HG03521 (cell line): ENCODE measurements around the gene SPTBN1.
"Not testable (repeated sequence)": the region's sequence is repeated elsewhere in the genome, so short reads cannot be mapped to it uniquely, and the experiment has no call there.

ENCODE experiments used
- ATAC-seq: cut with Tn5 transposase; IDR thresholded peaks from one replicate; pipeline ENCODE4 v1.9.1; 2021; ENCODE audit warnings: mild to moderate bottlenecking, moderate library complexity; ENCODE audit not compliant: unreplicated experiment

The SPTBN1 gene

GRCh38 chr2:54468673-54469072 lies 12.5 kb downstream of the SPTBN1 start:
- no peak for ATAC-seq

- no peak for ATAC-seq
Observed at GRCh38 chr2:54469484-54470053, 13.4 kb downstream of the SPTBN1 start.

DNA sequence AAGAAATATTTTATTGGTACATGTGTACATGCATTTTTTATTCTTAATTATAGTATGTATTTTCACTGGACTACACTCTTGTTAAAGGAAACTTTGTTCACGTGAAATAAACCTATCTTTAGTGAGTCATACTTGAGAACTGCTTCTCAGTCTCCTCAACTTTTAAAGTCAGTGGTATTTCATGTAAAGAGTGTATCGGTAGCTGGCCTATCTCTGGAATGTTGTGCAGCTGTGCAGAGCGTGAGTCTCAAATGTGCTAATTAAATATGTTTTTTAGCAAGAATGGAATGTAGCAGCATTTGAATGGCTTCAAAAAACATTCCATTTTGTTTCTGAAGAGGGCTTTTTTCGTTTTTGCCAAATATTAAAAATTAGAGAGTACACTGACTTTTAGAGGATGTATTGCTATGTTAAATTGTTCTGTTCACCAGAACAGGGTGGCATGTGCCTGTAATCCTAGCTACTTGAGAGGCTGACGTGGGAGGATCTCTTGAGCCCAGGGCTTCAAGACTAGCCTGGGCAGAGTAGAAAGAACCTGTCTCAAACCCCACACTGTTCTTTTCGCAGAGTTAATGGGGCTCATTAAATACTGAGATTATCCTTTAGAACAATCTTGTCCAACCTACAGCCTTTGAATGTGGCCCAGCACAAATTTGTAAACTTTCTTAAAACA lies 14.3 kb downstream of the SPTBN1 start:
- ATAC-seq, result peak; percentile 8

DNA sequence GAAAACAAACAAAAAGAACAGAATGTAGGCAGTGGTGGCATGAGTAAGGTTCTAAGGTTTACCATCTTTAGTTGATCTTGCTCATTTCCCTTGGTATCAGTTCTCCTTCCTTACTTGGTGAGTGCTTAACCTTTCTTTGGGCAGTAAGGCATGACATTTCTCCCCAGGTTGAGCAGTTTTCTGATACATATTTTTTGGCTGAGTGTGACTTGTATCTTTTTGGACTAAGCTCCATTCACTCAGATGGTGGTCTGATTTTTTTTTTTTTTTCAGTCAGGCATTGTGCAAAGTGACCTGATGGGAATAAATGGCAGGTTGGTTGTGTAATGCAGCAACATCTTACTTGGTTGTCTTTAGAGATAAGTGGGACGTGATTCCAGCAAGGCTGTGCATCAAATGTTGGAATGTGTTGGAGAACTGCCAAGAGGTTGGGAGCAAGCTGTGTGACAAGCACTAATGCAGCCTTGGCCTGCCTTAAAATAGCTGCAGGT lies 15.1 kb downstream of the SPTBN1 start:
- peak; percentile 90 for ATAC-seq

DNA sequence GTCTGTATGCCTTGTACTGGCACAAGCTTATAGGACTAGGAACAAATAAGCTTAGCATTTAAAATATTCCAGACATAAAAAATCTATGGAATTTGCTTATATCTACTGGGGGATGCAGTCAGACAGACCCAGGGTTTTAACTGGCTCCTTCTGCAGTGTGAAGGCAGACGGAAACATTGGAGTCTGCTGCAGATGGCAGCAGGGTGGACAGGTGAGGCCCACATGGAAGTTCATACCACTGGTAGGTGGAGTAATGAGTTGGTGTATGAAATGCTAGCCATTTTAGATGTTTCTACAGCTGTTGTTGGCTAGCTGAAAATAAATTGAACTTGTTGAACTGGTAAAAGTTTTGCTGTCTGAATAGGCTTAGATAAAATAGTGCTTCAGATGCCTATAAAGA lies 17.7 kb downstream of the SPTBN1 start:
- no peak for ATAC-seq

DNA sequence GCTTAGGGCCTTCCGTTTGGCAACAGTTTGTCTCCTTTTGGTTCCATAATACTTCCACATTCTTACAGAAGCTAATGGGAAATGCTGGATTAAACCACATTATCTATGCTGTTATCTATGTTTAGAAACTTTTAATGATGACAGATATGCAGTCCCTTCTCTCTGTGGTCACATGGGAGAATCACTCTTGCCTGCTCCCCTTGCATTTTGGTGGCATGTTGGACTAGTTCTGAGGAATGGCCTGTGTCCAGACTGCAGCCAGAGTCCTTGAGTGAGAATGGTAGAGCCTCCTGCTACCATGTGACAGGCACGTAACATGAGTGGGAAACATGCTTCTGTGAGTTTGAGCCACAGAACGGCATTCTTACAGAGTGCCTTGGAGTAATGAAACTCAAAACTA lies 19.2 kb downstream of the SPTBN1 start:
- ATAC-seq, result no peak

- ATAC-seq, result no peak
Observed at GRCh38 chr2:54475919-54476318, 19.8 kb downstream of the SPTBN1 start.

- no peak for ATAC-seq
Observed at GRCh38 chr2:54476852-54477251, 20.7 kb downstream of the SPTBN1 start.

DNA sequence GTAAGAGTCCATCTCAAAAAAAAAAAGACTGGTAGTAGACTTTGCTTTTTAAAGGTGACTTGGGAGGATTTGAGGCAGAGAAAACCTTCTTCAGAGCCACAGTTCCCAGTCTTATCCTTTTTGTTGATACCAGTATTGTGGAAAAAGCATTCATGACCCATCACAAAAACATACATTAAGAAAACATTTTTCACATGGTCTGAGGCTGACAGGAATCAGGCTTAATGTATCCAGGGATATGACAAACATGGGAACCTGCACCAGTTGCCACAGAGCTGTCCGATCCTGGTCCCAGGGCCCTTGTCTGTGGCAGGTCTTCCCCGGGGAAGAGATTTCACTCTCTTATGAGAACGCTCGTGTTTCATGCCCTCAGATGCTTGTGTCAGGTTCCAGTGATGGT lies 21.8 kb downstream of the SPTBN1 start:
- no peak for ATAC-seq

DNA sequence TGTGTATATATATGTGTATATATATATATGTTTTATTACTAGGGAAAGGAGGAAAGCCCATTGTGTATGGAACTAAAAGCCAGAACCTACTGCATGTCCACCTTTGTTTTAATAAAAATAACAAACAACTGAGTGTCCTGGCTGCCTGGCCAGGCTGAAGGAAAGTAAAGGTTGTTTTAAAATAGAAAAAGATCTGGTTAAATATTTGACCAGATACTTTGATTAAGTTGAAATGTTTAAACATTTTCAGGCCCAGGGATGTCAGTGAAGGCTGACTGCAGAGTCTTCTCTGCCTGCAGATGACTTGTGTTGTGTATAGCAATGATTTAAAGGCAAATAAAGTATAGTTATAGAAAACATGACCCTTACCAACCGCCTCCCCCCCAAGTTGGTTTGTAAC lies 22.8 kb downstream of the SPTBN1 start:
- no peak for ATAC-seq

GRCh38 chr2:54479424-54479823 lies 23.3 kb downstream of the SPTBN1 start:
- ATAC-seq, result no peak

GRCh38 chr2:54480025-54480424 lies 23.9 kb downstream of the SPTBN1 start:
- ATAC-seq, result no peak

- no peak for ATAC-seq
Observed at GRCh38 chr2:54481686-54482085, 25.6 kb downstream of the SPTBN1 start.

DNA sequence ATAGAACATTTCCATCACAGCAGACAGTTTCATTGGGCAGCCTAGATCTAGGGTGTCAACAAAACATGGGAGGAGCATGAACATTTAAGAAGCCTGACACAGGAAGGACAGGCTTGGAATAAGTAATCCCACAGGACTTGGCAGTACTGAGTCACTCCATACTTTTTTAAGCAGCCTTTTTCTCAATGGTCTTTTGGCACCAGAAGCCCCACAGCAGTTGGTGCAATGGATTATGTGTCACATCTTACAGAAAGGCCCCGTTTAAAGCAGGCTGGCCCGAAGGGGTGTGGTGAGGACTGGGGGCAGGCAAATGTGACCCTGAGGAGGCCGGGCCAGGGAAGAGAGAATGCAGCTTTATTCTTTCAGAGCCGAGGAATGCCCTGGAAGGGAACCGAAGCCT lies 26.6 kb downstream of the SPTBN1 start:
- ATAC-seq, result no peak

GRCh38 chr2:54483426-54483825 lies 27.3 kb downstream of the SPTBN1 start:
- no peak for ATAC-seq

DNA sequence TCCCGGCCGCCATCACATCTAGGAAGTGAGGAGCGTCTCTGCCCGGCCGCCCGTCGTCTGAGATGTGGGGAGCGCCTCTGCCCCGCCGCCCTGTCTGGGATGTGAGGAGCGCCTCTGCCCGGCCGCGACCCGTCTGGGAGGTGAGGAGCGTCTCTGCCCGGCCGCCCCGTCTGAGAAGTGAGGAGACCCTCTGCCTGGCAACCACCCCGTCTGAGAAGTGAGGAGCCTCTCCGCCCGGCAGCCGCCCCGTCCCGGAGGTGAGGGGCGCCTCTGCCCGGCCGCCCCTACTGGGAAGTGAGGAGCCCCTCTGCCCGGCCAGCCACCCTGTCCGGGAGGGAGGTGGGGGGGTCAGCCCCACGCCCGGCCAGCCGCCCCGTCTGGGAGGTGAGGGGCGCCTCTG lies 29.6 kb downstream of the SPTBN1 start:
- ATAC-seq, result not testable (repeated sequence)

- no peak for ATAC-seq
Observed at GRCh38 chr2:54486766-54487165, 30.6 kb downstream of the SPTBN1 start.

DNA sequence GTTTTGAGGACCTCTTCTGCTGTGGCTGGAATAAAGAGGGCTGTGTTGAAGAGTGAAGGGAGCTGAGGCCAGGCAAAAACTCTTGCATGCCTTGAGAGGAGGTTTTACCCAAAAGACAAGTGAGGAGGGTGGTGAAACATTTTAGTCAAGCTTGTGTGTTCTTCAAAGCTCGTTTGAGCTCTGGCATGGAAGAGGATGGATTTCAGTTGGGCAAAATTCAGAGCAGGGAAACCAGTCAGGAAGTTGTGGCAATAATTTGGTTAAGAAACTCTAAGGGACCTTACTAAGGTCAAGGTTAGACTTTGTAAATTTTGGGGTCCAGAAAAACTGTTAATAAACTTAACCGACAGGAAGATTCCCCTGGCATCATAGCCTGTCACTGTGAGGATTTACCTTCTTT lies 34.7 kb downstream of the SPTBN1 start:
- ATAC-seq, result no peak

- no peak for ATAC-seq
Observed at GRCh38 chr2:54492335-54492734, 36.2 kb downstream of the SPTBN1 start.

GRCh38 chr2:54494087-54494486 lies 38.0 kb downstream of the SPTBN1 start:
- ATAC-seq, result no peak

DNA sequence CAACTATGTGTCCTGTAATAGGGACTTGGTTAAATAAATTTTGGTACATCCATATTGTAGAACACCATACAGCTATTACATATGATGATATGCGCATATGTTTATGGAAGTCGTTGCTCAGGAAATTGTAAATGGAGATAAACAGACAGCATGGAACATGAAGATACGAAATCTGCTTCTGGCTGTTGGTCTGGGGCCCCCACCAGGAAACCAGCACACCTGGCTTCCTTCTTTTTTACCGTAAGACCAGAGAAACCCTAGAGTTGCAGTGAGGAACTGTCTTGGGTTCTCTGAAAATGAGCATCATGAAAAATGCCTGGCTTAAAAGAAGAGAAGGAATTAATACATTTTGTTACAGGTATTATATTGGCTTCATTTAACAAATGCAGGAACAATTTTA lies 40.8 kb downstream of the SPTBN1 start:
- ATAC-seq, result no peak

- no peak for ATAC-seq
Observed at GRCh38 chr2:54497763-54498680, 41.9 kb downstream of the SPTBN1 start.
